ENCODE measurements around the gene KIFC1. TPM values are rescaled to one million over a fixed set of nuclear protein-coding genes. Genes with fewer than 3 reads are reported as not detected.

Gene KIFC1
- total and polyA plus RNA-seq, 9 of the 15 experiments (the other 6 are each of a cell fraction or from before 2014, with no cell fraction given): 1.3 to 95.2 (median 76.9) TPM

DNA sequence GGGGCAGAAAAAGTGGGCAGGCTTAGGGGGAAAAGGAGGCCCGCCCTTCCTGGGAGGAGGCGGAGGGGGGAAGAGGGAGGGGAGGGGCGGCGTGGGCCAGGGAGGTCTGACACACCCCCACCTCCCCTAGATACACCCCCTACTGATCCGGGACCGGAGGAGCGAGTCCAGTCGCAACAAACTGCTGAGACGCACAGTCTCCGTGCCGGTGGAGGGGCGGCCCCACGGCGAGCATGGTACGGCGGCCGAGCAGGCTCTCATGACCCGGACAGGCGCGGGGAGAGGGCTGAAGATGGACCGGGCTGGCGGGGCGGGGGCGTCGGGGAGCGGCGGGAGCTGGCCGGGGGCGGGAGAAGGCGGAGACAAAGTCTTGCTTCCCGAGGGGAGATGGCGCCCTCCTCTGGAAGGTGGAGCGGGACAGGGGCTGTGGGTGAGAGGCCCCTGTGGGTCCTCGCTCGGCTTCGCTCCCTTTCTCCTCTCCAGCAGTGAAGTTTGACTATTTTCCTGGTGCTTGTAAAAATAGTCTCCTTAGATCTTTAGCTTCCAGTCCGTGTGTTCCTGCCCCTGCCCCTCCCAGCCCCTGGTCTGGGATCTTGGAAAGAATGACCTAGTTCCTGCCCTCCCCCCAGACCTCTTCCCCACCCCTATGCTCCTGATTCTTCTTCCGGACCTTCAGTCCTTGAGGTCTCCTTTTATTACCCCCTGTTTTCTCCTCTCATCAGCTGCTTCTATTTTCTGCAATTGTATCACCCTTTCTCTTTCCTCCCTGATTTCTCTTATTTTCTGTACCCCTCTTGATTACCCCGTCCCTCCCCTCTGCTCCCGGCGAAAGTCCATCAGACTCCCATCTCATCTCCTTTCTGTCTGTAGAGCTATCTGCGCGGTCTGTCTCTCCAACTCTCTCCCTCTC, 34.3 kb downstream of the KIFC1 start (continued):
- TF ChIP-seq, protein P1, sequence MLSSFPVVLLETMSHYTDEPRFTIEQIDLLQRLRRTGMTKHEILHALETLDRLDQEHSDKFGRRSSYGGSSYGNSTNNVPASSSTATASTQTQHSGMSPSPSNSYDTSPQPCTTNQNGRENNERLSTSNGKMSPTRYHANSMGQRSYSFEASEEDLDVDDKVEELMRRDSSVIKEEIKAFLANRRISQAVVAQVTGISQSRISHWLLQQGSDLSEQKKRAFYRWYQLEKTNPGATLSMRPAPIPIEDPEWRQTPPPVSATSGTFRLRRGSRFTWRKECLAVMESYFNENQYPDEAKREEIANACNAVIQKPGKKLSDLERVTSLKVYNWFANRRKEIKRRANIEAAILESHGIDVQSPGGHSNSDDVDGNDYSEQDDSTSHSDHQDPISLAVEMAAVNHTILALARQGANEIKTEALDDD (IDR thresholded peaks at IDR 0.05): no peak
- TF ChIP-seq ZNF668 (CRISPR knock-in tag; IDR thresholded peaks at IDR 0.05) (no peak), STAT5A (IDR thresholded peaks at IDR 0.05; ENCODE audit: borderline replicate concordance, low read length) (no peak), GABPB1 (CRISPR knock-in tag; IDR thresholded peaks at IDR 0.05) (peak; percentile 68), BMI1 (IDR thresholded peaks at IDR 0.05; ENCODE audit: low read length) (no peak), ZBTB7A (IDR thresholded peaks at IDR 0.05; ENCODE audit: borderline replicate concordance, control insufficient read depth, low read depth, low read length) (peak; percentile 97), PPARD (CRISPR knock-in tag; IDR thresholded peaks at IDR 0.05) (no peak), TSC22D4 (tag; IDR thresholded peaks at IDR 0.05) (no peak), ZNF197 (CRISPR knock-in tag; IDR thresholded peaks at IDR 0.05; ENCODE audit: low read depth) (no peak), RAD51 (IDR thresholded peaks at IDR 0.05; ENCODE audit: borderline replicate concordance, low read depth) (no peak), CEBPB (tag; IDR thresholded peaks at IDR 0.05) (no peak), MCM2 (IDR thresholded peaks at IDR 0.05; ENCODE audit: low read depth) (no peak), ZNF274 (IDR thresholded peaks at IDR 0.05; ENCODE audit: borderline replicate concordance, low read depth, low read length) (no peak), NFYB (IDR thresholded peaks at IDR 0.05; ENCODE audit: extremely low read depth, insufficient read length) (no peak), ZNF347 (CRISPR knock-in tag; IDR thresholded peaks at IDR 0.05; ENCODE audit: low read depth) (no peak), FOXA3 (CRISPR knock-in tag; conservative IDR thresholded peaks at IDR 0.05 in 1 of 2, IDR thresholded peaks at IDR 0.05 in 1 of 2) (peak in 1 of 2 experiments; percentile 67; a peak in 1 of 4 replicates), KAT2B (IDR thresholded peaks at IDR 0.05; ENCODE audit: low read depth, low read length) (no peak), SMC3 (conservative IDR thresholded peaks at IDR 0.05; ENCODE audit: insufficient read depth, low read depth, low read length) (peak; percentile 62), ZNF174 (CRISPR knock-in tag; IDR thresholded peaks at IDR 0.05) (no peak)
- TF ChIP-seq, protein P2, sequence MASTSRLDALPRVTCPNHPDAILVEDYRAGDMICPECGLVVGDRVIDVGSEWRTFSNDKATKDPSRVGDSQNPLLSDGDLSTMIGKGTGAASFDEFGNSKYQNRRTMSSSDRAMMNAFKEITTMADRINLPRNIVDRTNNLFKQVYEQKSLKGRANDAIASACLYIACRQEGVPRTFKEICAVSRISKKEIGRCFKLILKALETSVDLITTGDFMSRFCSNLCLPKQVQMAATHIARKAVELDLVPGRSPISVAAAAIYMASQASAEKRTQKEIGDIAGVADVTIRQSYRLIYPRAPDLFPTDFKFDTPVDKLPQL (IDR thresholded peaks at IDR 0.05; ENCODE audit: extremely low read depth, insufficient read length): no peak
- TF ChIP-seq, protein P3, sequence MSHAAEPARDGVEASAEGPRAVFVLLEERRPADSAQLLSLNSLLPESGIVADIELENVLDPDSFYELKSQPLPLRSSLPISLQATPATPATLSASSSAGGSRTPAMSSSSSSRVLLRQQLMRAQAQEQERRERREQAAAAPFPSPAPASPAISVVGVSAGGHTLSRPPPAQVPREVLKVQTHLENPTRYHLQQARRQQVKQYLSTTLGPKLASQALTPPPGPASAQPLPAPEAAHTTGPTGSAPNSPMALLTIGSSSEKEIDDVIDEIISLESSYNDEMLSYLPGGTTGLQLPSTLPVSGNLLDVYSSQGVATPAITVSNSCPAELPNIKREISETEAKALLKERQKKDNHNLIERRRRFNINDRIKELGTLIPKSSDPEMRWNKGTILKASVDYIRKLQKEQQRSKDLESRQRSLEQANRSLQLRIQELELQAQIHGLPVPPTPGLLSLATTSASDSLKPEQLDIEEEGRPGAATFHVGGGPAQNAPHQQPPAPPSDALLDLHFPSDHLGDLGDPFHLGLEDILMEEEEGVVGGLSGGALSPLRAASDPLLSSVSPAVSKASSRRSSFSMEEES (CRISPR knock-in tag; IDR thresholded peaks at IDR 0.05): no peak
- TF ChIP-seq, protein P4, sequence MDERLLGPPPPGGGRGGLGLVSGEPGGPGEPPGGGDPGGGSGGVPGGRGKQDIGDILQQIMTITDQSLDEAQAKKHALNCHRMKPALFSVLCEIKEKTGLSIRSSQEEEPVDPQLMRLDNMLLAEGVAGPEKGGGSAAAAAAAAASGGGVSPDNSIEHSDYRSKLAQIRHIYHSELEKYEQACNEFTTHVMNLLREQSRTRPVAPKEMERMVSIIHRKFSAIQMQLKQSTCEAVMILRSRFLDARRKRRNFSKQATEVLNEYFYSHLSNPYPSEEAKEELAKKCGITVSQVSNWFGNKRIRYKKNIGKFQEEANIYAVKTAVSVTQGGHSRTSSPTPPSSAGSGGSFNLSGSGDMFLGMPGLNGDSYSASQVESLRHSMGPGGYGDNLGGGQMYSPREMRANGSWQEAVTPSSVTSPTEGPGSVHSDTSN (CRISPR knock-in tag; IDR thresholded peaks at IDR 0.05; ENCODE audit: low read depth): no peak
- TF ChIP-seq, protein P4 (tag; conservative IDR thresholded peaks at IDR 0.05; ENCODE audit: low read depth): no peak
